Middle frontal gyrus (tissue), 1 donor: Measurements from ENCODE around the gene KIF26B.

Experiments
- DNase-seq: peaks from one replicate; pipeline ENCODE4 v3.0.0-alpha.2; 2015; ENCODE audit warnings: low spot score; ENCODE audit errors: extremely low spot score

KIF26B gene

GRCh38 chr1:245270972-245271371 lies 116.2 kb downstream of the KIF26B start:
- DNase-seq: no peak

- no peak for DNase-seq
These were observed 117.9 kb downstream of the KIF26B start for GRCh38 chr1:245272676-245273075.

GRCh38 chr1:245276445-245276844 lies 121.7 kb downstream of the KIF26B start:
- no peak for DNase-seq

GRCh38 chr1:245277276-245277675 lies 122.5 kb downstream of the KIF26B start:
- no peak for DNase-seq

- DNase-seq: no peak
These were observed 124.1 kb downstream of the KIF26B start for GRCh38 chr1:245278846-245279245.

- DNase-seq: no peak
These were observed 124.6 kb downstream of the KIF26B start for GRCh38 chr1:245279346-245279745.

GRCh38 chr1:245283001-245283400 lies 128.2 kb downstream of the KIF26B start:
- no peak for DNase-seq

- DNase-seq: no peak
These were observed 130.4 kb downstream of the KIF26B start for GRCh38 chr1:245285168-245285567.

GRCh38 chr1:245288796-245289195 lies 134.0 kb downstream of the KIF26B start:
- no peak for DNase-seq

- no peak for DNase-seq
These were observed 136.1 kb downstream of the KIF26B start for GRCh38 chr1:245290836-245291235.

GRCh38 chr1:245291351-245291750 lies 136.6 kb downstream of the KIF26B start:
- DNase-seq: no peak

- DNase-seq: no peak
These were observed 137.4 kb downstream of the KIF26B start for GRCh38 chr1:245292141-245292540.

- DNase-seq: no peak
These were observed 137.8 kb downstream of the KIF26B start for GRCh38 chr1:245292553-245292952.

- no peak for DNase-seq
These were observed 139.2 kb downstream of the KIF26B start for GRCh38 chr1:245294020-245294419.

- DNase-seq: peak; percentile 33
These were observed 144.0 kb downstream of the KIF26B start for GRCh38 chr1:245298781-245299180.

- no peak for DNase-seq
These were observed 146.4 kb downstream of the KIF26B start for GRCh38 chr1:245301162-245301580.

GRCh38 chr1:245301921-245302320 lies 147.1 kb downstream of the KIF26B start:
- no peak for DNase-seq

GRCh38 chr1:245304698-245305097 lies 149.9 kb downstream of the KIF26B start:
- no peak for DNase-seq

- DNase-seq: no peak
These were observed 151.2 kb downstream of the KIF26B start for GRCh38 chr1:245306020-245306419.

- DNase-seq: no peak
These were observed 152.0 kb downstream of the KIF26B start for GRCh38 chr1:245306628-245307410.

GRCh38 chr1:245310571-245311531 lies 156.1 kb downstream of the KIF26B start:
- DNase-seq: no peak

GRCh38 chr1:245311887-245312536 lies 157.2 kb downstream of the KIF26B start:
- no peak for DNase-seq
